Mesenchymal stem cell (in vitro differentiated cells and primary cell): ENCODE results near the gene CDC16.
"Not testable (repeated sequence)": the region's sequence is repeated elsewhere in the genome, so short reads cannot be mapped to it uniquely, and the experiment has no call there.

Experiments used
- DNase-seq: peaks from one replicate; pipeline ENCODE4 v3.0.0-alpha.2; 2013
- H2AFZ ChIP-seq: one replicate; pipeline ENCODE4 v1.6.1; 2013; ENCODE audit warnings: low read depth, mild to moderate bottlenecking, control low read depth, inconsistent platforms, low read length, moderate library complexity
- H2AK5ac ChIP-seq: 2 replicates; pipeline ENCODE4 v1.6.1; 2013; ENCODE audit warnings: low read length, moderate library complexity, mild to moderate bottlenecking, inconsistent platforms; ENCODE audit not compliant: severe bottlenecking
- H2BK120ac ChIP-seq: one replicate; pipeline ENCODE4 v1.6.1; 2013; ENCODE audit warnings: low read depth, mild to moderate bottlenecking, inconsistent platforms, low read length, moderate library complexity
- H2BK12ac ChIP-seq, 2 experiments: one replicate each; pipeline ENCODE4 v1.6.1; 2013; ENCODE audit warnings: inconsistent platforms in 2 of 2, low read length in 2 of 2, mild to moderate bottlenecking in 2 of 2, moderate library complexity in 2 of 2, control low read depth in 1 of 2
- H2BK15ac ChIP-seq: one replicate; pipeline ENCODE4 v1.6.1; 2013; ENCODE audit warnings: mild to moderate bottlenecking, low read depth, inconsistent platforms; ENCODE audit not compliant: poor library complexity, severe bottlenecking
- H2BK5ac ChIP-seq: 2 replicates; pipeline ENCODE4 v1.6.1; 2013; ENCODE audit warnings: low read depth, mild to moderate bottlenecking, low read length, control low read depth, inconsistent platforms; ENCODE audit not compliant: poor library complexity, severe bottlenecking
- H3K14ac ChIP-seq, 2 experiments: one replicate each; pipeline ENCODE4 v1.6.1; 2013; ENCODE audit warnings: inconsistent platforms in 2 of 2, low read length in 2 of 2, control low read depth in 1 of 2, mild to moderate bottlenecking in 1 of 2, moderate library complexity in 1 of 2
- H3K18ac ChIP-seq, 2 experiments: one replicate each; pipeline ENCODE4 v1.6.1; 2013; ENCODE audit warnings: inconsistent platforms in 2 of 2, low read length in 2 of 2, control low read depth in 1 of 2, low read depth in 1 of 2, mild to moderate bottlenecking in 1 of 2
- H3K23ac ChIP-seq, 2 experiments: one replicate each; pipeline ENCODE4 v1.6.1; 2013; ENCODE audit warnings: inconsistent platforms in 2 of 2, low read length in 2 of 2, mild to moderate bottlenecking in 2 of 2, moderate library complexity in 2 of 2, control low read depth in 1 of 2
- H3K27ac ChIP-seq: 2 replicates; pipeline ENCODE4 v1.5.1; 2013; ENCODE audit warnings: mild to moderate bottlenecking, moderate library complexity, low read length, control low read depth, inconsistent platforms; ENCODE audit not compliant: poor library complexity, severe bottlenecking
- H3K27me3 ChIP-seq, 2 experiments: 2 replicates each; pipeline versions ENCODE4 v1.6.1 to v1.7.0; 2013; ENCODE audit warnings: low read length in 2 of 2, mild to moderate bottlenecking in 2 of 2, moderate library complexity in 2 of 2, control low read depth in 1 of 2, inconsistent platforms in 1 of 2; ENCODE audit not compliant: control insufficient read depth in 1 of 2, insufficient read depth in 1 of 2
- H3K36me3 ChIP-seq, 2 experiments: 2 replicates each; pipeline versions ENCODE4 v1.6.1 to v1.7.0; 2013; ENCODE audit warnings: low read length in 2 of 2, control low read depth in 1 of 2, inconsistent platforms in 1 of 2, low read depth in 1 of 2, mild to moderate bottlenecking in 1 of 2; ENCODE audit not compliant: insufficient read depth in 2 of 2, control insufficient read depth in 1 of 2
- H3K4ac ChIP-seq, 2 experiments: one replicate each; pipeline ENCODE4 v1.6.1; 2013; ENCODE audit warnings: inconsistent platforms in 2 of 2, low read length in 2 of 2, mild to moderate bottlenecking in 2 of 2, moderate library complexity in 2 of 2, control low read depth in 1 of 2, low read depth in 1 of 2
- H3K4me1 ChIP-seq: 2 replicates; pipeline ENCODE4 v1.6.1; 2013; ENCODE audit warnings: low read depth, low read length, control low read depth; ENCODE audit not compliant: control insufficient read depth, insufficient read depth
- H3K4me2 ChIP-seq: 2 replicates; pipeline ENCODE4 v1.6.1; 2013; ENCODE audit warnings: low read length, mild to moderate bottlenecking, inconsistent platforms; ENCODE audit not compliant: poor library complexity, severe bottlenecking
- H3K4me3 ChIP-seq, 2 experiments: 2 replicates each; pipeline versions ENCODE4 v1.5.1 to v1.7.0; 2013; ENCODE audit warnings: low read length in 2 of 2, mild to moderate bottlenecking in 2 of 2, control low read depth in 1 of 2, low read depth in 1 of 2; ENCODE audit not compliant: insufficient read depth in 1 of 2
- H3K79me1 ChIP-seq: replicated peaks from 2 replicates; pipeline ENCODE4 v1.6.1; 2013; ENCODE audit warnings: mild to moderate bottlenecking, control low read depth, low read length, inconsistent platforms; ENCODE audit not compliant: poor library complexity, severe bottlenecking
- H3K9ac ChIP-seq: 2 replicates; pipeline ENCODE4 v1.7.0; 2013; ENCODE audit warnings: mild to moderate bottlenecking, low read length, moderate library complexity
- H3K9me3 ChIP-seq: 2 replicates; pipeline ENCODE4 v1.7.0; 2013; ENCODE audit warnings: mild to moderate bottlenecking, low read length; ENCODE audit not compliant: control insufficient read depth
- H4K8ac ChIP-seq: one replicate; pipeline ENCODE4 v1.6.1; 2013; ENCODE audit warnings: inconsistent platforms, mild to moderate bottlenecking, low read length, moderate library complexity
- H4K91ac ChIP-seq: one replicate; pipeline ENCODE4 v1.6.1; 2013; ENCODE audit warnings: mild to moderate bottlenecking, low read length, inconsistent platforms
- WGBS: methylation state at CpG from one replicate; pipeline ENCODE4 v1.1.7; 2013; ENCODE audit warnings: mixed read lengths; 5-methylcytosine and 5-hydroxymethylcytosine counted together

CDC16 gene

GRCh38 chr13:114261328-114261965, 26.8 kb downstream of the CDC16 start:
- WGBS = 47% methylated on average over 3 of the region's 3 CpGs
- Histone ChIP-seq H3K9ac (no peak overlapping the region), H3K27me3 (no peaks in the 10 kb centered on the region), H3K4me2 (no peak overlapping the region), H4K91ac (no peak overlapping the region), H3K4me3 (no peak overlapping the region), H3K36me3 (peaks cover 37 to 98% of the 10 kb centered on the region in 2 experiments), H2BK15ac (no peak overlapping the region), H3K27ac (peak overlapping the region; percentile 18), H3K18ac (no peak overlapping the region), H2BK5ac (no peak overlapping the region), H3K4ac (no peak overlapping the region), H2BK12ac (no peak overlapping the region), H4K8ac (no peak overlapping the region), H3K9me3 (no peaks in the 10 kb centered on the region), H2BK120ac (no peak overlapping the region), H3K23ac (no peak overlapping the region), H3K14ac (no peak overlapping the region), H3K4me1 (peaks cover 13% of the 10 kb centered on the region), H2AFZ (no peak overlapping the region), H2AK5ac (no peak overlapping the region), H3K79me1 (peaks cover 13% of the 10 kb centered on the region)
- no peak for DNase-seq

- Histone ChIP-seq H3K14ac (no peak overlapping the region), H3K9ac (no peak overlapping the region), H4K8ac (no peak overlapping the region), H3K9me3 (no peaks in the 10 kb centered on the region), H3K36me3 (peaks cover 50 to 99% of the 10 kb centered on the region in 2 experiments), H3K18ac (no peak overlapping the region), H2BK120ac (no peak overlapping the region), H2BK15ac (no peak overlapping the region), H3K79me1 (peaks cover 19% of the 10 kb centered on the region), H3K27ac (peak overlapping the region; percentile 85), H3K4me2 (no peak overlapping the region), H2AK5ac (peak overlapping the region; percentile 87), H2AFZ (no peak overlapping the region), H2BK12ac (no peak overlapping the region), H3K4ac (no peak overlapping the region), H2BK5ac (no peak overlapping the region), H3K4me1 (peaks cover 13% of the 10 kb centered on the region), H3K4me3 (no peak overlapping the region), H3K27me3 (no peaks in the 10 kb centered on the region), H3K23ac (no peak overlapping the region), H4K91ac (no peak overlapping the region)
- WGBS = 85% methylated on average over 5 of the region's 5 CpGs
- no peak for DNase-seq
These were observed 28.9 kb downstream of the CDC16 start for GRCh38 chr13:114263578-114263977.

GRCh38 chr13:114264313-114264712, 29.6 kb downstream of the CDC16 start:
- not testable (repeated sequence) for H3K27me3 ChIP-seq, H3K23ac ChIP-seq, H2BK12ac ChIP-seq, H3K4ac ChIP-seq, H3K9me3 ChIP-seq, H3K18ac ChIP-seq, H2BK15ac ChIP-seq, H3K9ac ChIP-seq, H4K91ac ChIP-seq, DNase-seq, H3K4me2 ChIP-seq, H2AFZ ChIP-seq, H3K14ac ChIP-seq, H2BK120ac ChIP-seq, H4K8ac ChIP-seq, H3K4me3 ChIP-seq, H2AK5ac ChIP-seq
- peak overlapping the region; percentile 85 for H3K27ac ChIP-seq
- peaks cover 22% of the 10 kb centered on the region for H3K79me1 ChIP-seq
- H3K4me1 ChIP-seq = peaks cover 13% of the 10 kb centered on the region
- WGBS = 98% methylated on average over 12 of the region's 13 CpGs
- peak overlapping the region; percentile 49 for H2BK5ac ChIP-seq
- peaks cover 53 to 99% of the 10 kb centered on the region in 2 experiments for H3K36me3 ChIP-seq

- Histone ChIP-seq H3K27me3 (no peaks in the 10 kb centered on the region), H3K4me1 (peaks cover 13% of the 10 kb centered on the region), H2AFZ (no peak overlapping the region), H4K8ac (no peak overlapping the region), H3K23ac (no peak overlapping the region), H3K18ac (no peak overlapping the region), H3K4me3 (no peak overlapping the region), H3K9ac (no peak overlapping the region), H3K27ac (peak overlapping the region; percentile 85), H3K9me3 (no peaks in the 10 kb centered on the region), H2AK5ac (no peak overlapping the region), H3K14ac (no peak overlapping the region), H2BK15ac (no peak overlapping the region), H2BK12ac (no peak overlapping the region), H2BK5ac (peak overlapping the region; percentile 49), H3K36me3 (peaks cover 54 to 97% of the 10 kb centered on the region in 2 experiments), H4K91ac (no peak overlapping the region), H3K4me2 (no peak overlapping the region), H3K79me1 (peaks cover 20% of the 10 kb centered on the region), H2BK120ac (no peak overlapping the region), H3K4ac (no peak overlapping the region)
- no peak for DNase-seq
- WGBS = 100% methylated on average over 2 of the region's 8 CpGs
These were observed 30.4 kb downstream of the CDC16 start for GRCh38 chr13:114264886-114265611.
